ENCODE data around the gene SYNPO. TPM values are rescaled to one million over a fixed set of nuclear protein-coding genes. Genes with fewer than 3 reads are reported as not detected.

SYNPO gene
- total RNA-seq, 1 donor from 2014 or later = 715 TPM

GRCh38 chr5:150665044-150665443 is 24.6 kb downstream of the SYNPO start:
- no peak for DNase-seq
- Histone ChIP-seq H3K4me3 (no peak overlapping the region), H3K27ac (replicated peaks) (no peak overlapping the region), H3K27me3 (ENCODE audit: low read depth) (no peaks in the 10 kb centered on the region), H3K4me1 (peaks cover 13% of the 10 kb centered on the region), H3K9me3 (replicated peaks) (no peaks in the 10 kb centered on the region), H3K36me3 (no peaks in the 10 kb centered on the region)
- TF ChIP-seq CTCF (IDR thresholded peaks at IDR 0.05; ENCODE audit: borderline replicate concordance) = no peak
- intact Hi-C loops (cut with micrococcal nuclease) = no loop called here

- intact Hi-C loops (cut with micrococcal nuclease) = no loop called here
- Histone ChIP-seq H3K9me3 (replicated peaks) (no peaks in the 10 kb centered on the region), H3K27me3 (ENCODE audit: low read depth) (no peaks in the 10 kb centered on the region), H3K36me3 (no peaks in the 10 kb centered on the region), H3K27ac (replicated peaks) (no peak overlapping the region), H3K4me1 (peaks cover 44% of the 10 kb centered on the region), H3K4me3 (no peak overlapping the region)
- DNase-seq = no peak
- TF ChIP-seq CTCF (IDR thresholded peaks at IDR 0.05; ENCODE audit: borderline replicate concordance) = no peak
Observed at GRCh38 chr5:150670275-150670947, 30.0 kb downstream of the SYNPO start.

- DNase-seq = no peak
- intact Hi-C loops (cut with micrococcal nuclease) = no loop called here
- TF ChIP-seq CTCF (IDR thresholded peaks at IDR 0.05; ENCODE audit: borderline replicate concordance) = no peak
- no peaks in the 10 kb centered on the region for H3K27me3 ChIP-seq (ENCODE audit: low read depth)
- H3K4me3 ChIP-seq = peak overlapping the region; percentile 75
- H3K27ac ChIP-seq (replicated peaks) = peak overlapping the region; percentile 88
- H3K4me1 ChIP-seq = peaks cover 44% of the 10 kb centered on the region
- no peaks in the 10 kb centered on the region for H3K36me3 ChIP-seq
- H3K9me3 ChIP-seq (replicated peaks) = no peaks in the 10 kb centered on the region
Observed at GRCh38 chr5:150670948-150671310, 30.5 kb downstream of the SYNPO start.

- no peak for DNase-seq
- intact Hi-C loops (cut with micrococcal nuclease) = no loop called here
- Histone ChIP-seq H3K27ac (replicated peaks) (peak overlapping the region; percentile 88), H3K27me3 (ENCODE audit: low read depth) (no peaks in the 10 kb centered on the region), H3K9me3 (replicated peaks) (no peaks in the 10 kb centered on the region), H3K4me3 (peak overlapping the region; percentile 75), H3K36me3 (no peaks in the 10 kb centered on the region), H3K4me1 (peaks cover 44% of the 10 kb centered on the region)
- no peak for TF ChIP-seq CTCF (IDR thresholded peaks at IDR 0.05; ENCODE audit: borderline replicate concordance)
Observed at GRCh38 chr5:150671509-150672236, 31.2 kb downstream of the SYNPO start.

GRCh38 chr5:150672237-150672883 is 31.9 kb downstream of the SYNPO start:
- DNase-seq = peak; percentile 44
- TF ChIP-seq CTCF (IDR thresholded peaks at IDR 0.05; ENCODE audit: borderline replicate concordance) = no peak

More at GRCh38 chr5:150672237-150672883, 31.9 kb downstream of the SYNPO start:
- H3K27ac ChIP-seq (replicated peaks) = peak overlapping the region; percentile 88
- no peaks in the 10 kb centered on the region for H3K27me3 ChIP-seq (ENCODE audit: low read depth)
- no peaks in the 10 kb centered on the region for H3K36me3 ChIP-seq
- intact Hi-C loops (cut with micrococcal nuclease) = no loop called here
- H3K4me1 ChIP-seq = peaks cover 44% of the 10 kb centered on the region
- H3K9me3 ChIP-seq (replicated peaks) = no peaks in the 10 kb centered on the region
- H3K4me3 ChIP-seq = peak overlapping the region; percentile 75

All from left ventricle myocardium inferior (tissue), 1 donor.